Measurements from ENCODE around the gene RRAGD. TPM values are rescaled to one million over a fixed set of nuclear protein-coding genes. Genes with fewer than 3 reads are reported as not detected.
A peak's percentile ranks its signal among the peaks of the same experiment; 100 is the strongest.

Gene RRAGD
- total and polyA plus RNA-seq, 9 donors, result 60.2 to 109 (median 82.1) TPM

DNA sequence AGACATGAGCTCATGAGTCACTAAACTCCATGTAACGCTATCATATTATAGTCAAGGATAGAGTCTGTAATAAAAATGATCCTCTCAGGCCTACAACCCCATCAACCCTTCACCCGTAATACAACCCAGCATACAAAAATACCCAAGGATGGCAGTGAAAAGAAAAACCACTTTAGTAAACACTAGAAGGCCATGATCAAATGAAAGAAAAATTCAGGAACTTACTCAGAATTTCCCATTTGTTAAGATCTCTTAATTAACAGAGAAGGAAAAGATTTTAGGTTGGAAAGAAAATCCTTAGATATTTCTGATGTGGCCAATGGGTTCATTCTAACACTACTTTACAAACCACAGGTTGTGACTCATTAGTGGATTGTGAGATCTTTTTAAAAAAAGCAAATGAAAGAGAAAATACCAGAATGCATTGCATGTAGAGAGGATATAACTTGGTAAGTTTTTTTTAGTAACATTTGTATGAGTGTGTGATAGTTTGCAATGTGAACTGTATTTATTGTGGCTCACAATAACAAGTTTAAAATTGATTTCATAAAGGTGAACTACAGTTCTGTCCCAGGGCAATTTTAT is 51.6 kb downstream of the RRAGD start:
- Histone ChIP-seq H3K36me3 (ENCODE audit: control insufficient read depth, insufficient read depth, low read length) (no peaks in the 10 kb centered on the region), H3K27me3 (ENCODE audit: control insufficient read depth, insufficient read depth, low read length) (no peaks in the 10 kb centered on the region), H3K4me1 (ENCODE audit: control insufficient read depth, insufficient read depth, low read length) (no peaks in the 10 kb centered on the region), H3K4me3 (ENCODE audit: low read length) (no peak overlapping the region), H3K9me3 (replicated peaks; ENCODE audit: control insufficient read depth, low read depth, low read length) (no peaks in the 10 kb centered on the region), H3K27ac (ENCODE audit: low read length) (no peak overlapping the region)
- no CpG with 5 or more reads among the region's 2 CpGs for WGBS (ENCODE audit: insufficient coverage)
- DNase-seq, result no peak

DNA sequence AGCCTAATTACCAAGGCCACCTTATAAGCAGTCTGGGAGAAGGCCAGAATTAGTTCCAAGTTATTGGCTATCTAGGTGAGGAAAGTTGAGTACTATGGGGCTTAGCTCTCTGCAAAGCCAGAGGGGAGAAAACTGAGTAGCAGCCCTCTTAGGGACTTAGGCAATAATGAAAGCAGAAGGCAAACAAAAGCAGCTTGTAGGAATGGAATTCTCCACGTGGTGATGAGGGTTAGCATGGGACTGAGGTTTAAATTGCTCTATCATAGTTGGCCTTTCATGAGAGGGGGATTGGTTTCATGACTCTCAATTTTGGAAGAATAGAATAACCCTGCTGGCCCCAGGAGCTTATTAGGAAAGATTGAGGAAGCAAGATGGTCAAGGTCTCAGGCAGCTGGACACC is 52.5 kb downstream of the RRAGD start:
- no peaks in the 10 kb centered on the region for H3K27me3 ChIP-seq (ENCODE audit: control insufficient read depth, insufficient read depth, low read length)
- no peak overlapping the region for H3K4me3 ChIP-seq (ENCODE audit: low read length)
- no peaks in the 10 kb centered on the region for H3K4me1 ChIP-seq (ENCODE audit: control insufficient read depth, insufficient read depth, low read length)
- no peak for DNase-seq
- no peak overlapping the region for H3K27ac ChIP-seq (ENCODE audit: low read length)
- 18% methylated on average over 1 of the region's 1 CpG for WGBS (ENCODE audit: insufficient coverage)
- no peaks in the 10 kb centered on the region for H3K9me3 ChIP-seq (replicated peaks; ENCODE audit: control insufficient read depth, low read depth, low read length)
- H3K36me3 ChIP-seq (ENCODE audit: control insufficient read depth, insufficient read depth, low read length), result no peaks in the 10 kb centered on the region

DNA sequence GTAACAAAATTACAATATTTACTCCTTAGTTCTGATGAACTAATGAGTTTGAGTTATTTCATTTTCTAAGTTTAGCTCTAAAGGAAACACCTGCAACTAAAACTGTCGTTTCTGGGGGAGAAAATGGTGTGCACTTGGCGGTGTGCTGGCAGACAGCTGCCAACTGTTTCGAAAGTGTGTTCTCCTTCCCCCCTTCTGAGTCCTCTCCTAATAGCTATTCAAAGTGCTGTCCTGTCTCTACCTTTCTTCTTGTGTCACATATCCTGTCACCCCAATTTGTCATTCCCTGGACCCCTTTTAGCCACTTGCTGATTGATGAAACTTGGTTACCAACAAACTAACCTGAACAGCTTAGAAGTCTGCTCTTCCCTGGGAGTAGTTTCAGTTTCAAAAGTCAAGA is 54.7 kb downstream of the RRAGD start:
- H3K27me3 ChIP-seq (ENCODE audit: control insufficient read depth, insufficient read depth, low read length), result no peaks in the 10 kb centered on the region
- H3K9me3 ChIP-seq (replicated peaks; ENCODE audit: control insufficient read depth, low read depth, low read length), result no peaks in the 10 kb centered on the region
- H3K4me1 ChIP-seq (ENCODE audit: control insufficient read depth, insufficient read depth, low read length), result no peaks in the 10 kb centered on the region
- peak overlapping the region; percentile 33 for H3K27ac ChIP-seq (ENCODE audit: low read length)
- no peak overlapping the region for H3K4me3 ChIP-seq (ENCODE audit: low read length)
- no peaks in the 10 kb centered on the region for H3K36me3 ChIP-seq (ENCODE audit: control insufficient read depth, insufficient read depth, low read length)
- 10% methylated on average over 1 of the region's 3 CpGs for WGBS (ENCODE audit: insufficient coverage)
- no peak for DNase-seq

DNA sequence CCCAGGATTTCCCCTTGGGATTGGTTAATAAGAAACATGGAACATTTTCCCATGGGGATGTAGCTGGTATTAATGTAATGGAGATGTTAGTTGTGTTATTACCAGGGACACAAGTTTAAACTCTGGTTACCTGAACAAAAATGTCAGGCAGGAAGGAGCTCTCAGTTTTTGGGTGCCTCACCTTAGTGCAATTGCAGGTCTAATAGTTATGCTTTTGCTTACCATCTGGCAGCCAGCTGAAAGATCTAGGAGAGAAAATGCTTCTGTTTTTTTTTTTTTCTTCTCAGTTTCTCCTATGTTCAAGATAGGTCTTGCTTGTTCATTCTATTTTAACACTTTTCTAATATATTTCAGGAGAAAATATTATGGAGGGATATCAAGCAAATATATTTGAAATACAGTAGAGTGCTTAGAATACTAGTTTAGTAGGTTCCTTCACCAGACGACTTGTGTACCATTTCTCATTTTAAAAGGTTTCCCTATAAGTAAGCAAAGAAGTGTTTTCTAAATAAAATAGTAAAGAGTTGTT is 55.4 kb downstream of the RRAGD start:
- no peak overlapping the region for H3K4me3 ChIP-seq (ENCODE audit: low read length)
- WGBS (ENCODE audit: insufficient coverage), result no CpG with 5 or more reads among the region's 1 CpG
- DNase-seq, result no peak
- no peaks in the 10 kb centered on the region for H3K36me3 ChIP-seq (ENCODE audit: control insufficient read depth, insufficient read depth, low read length)
- no peak overlapping the region for H3K27ac ChIP-seq (ENCODE audit: low read length)
- no peaks in the 10 kb centered on the region for H3K9me3 ChIP-seq (replicated peaks; ENCODE audit: control insufficient read depth, low read depth, low read length)
- H3K4me1 ChIP-seq (ENCODE audit: control insufficient read depth, insufficient read depth, low read length), result no peaks in the 10 kb centered on the region
- no peaks in the 10 kb centered on the region for H3K27me3 ChIP-seq (ENCODE audit: control insufficient read depth, insufficient read depth, low read length)

DNA sequence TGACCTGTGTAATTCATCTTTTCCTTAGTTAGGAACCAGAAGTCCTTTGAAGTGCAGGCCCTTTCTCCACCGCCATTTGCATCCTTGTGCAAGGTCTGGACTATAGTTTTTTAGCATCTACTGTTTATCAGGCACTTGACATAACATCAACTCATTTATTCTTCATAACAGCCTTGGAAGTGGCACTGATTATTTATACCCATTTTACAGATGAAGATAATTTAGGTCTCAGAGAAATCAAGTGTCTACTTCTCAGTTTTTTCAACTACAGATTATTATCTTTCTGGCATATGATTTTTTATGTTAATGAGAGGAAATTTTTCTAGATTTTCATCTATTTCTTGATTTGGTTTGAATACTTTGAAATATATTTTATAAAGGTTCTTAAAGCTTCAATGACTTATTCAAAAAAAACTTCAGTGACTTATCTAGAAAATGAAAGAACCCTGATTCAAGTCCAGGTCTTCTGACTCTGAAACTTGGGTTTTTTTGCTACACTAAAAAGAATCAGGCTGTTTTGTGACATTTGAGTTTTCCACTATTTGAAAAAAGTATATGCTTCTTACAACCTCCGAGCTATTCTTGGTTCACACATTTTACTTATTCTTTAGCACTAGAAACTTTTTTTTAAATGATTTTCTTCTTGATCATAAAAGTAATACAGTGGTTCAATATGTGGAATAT is 56.4 kb downstream of the RRAGD start:
- no peaks in the 10 kb centered on the region for H3K9me3 ChIP-seq (replicated peaks; ENCODE audit: control insufficient read depth, low read depth, low read length)
- H3K27ac ChIP-seq (ENCODE audit: low read length), result no peak overlapping the region
- H3K4me3 ChIP-seq (ENCODE audit: low read length), result no peak overlapping the region
- H3K4me1 ChIP-seq (ENCODE audit: control insufficient read depth, insufficient read depth, low read length), result peaks cover 4% of the 10 kb centered on the region
- DNase-seq, result no peak
- no peaks in the 10 kb centered on the region for H3K36me3 ChIP-seq (ENCODE audit: control insufficient read depth, insufficient read depth, low read length)
- no CpG with 5 or more reads among the region's 2 CpGs for WGBS (ENCODE audit: insufficient coverage)
- no peaks in the 10 kb centered on the region for H3K27me3 ChIP-seq (ENCODE audit: control insufficient read depth, insufficient read depth, low read length)

DNA sequence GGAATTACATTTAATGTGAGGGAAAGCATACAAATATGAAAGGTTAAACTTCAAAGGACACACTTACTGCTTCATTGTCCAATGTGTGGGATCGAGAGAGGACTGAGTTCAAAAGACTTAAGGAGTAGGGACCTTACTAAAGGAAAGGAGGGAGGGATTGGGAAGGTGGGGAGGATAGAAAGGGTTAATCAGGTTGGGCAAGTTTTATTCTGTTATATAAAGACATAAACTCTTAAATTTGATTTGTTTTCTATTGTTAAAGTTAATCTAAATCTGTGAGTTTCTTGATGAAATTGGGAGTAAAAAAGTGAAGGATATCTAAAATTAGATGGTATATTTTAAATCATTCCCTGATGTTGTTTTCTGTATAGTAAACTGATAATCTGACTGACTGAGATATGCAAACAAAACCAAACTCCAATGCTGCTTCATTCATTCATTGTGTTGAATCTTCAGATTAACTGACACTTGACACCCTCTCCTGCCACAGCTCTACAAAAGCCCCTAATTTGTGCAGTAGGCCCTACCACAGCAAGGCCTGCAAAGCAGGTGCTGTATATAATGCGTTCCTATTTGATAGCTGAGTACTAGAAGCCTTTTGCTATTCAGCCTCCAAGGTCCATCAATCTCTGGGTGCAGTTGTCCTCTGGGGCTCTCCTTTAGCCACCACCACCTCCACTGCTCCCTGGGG is 58.2 kb downstream of the RRAGD start:
- no peaks in the 10 kb centered on the region for H3K27me3 ChIP-seq (ENCODE audit: control insufficient read depth, insufficient read depth, low read length)
- peaks cover 2% of the 10 kb centered on the region for H3K36me3 ChIP-seq (ENCODE audit: control insufficient read depth, insufficient read depth, low read length)
- no peaks in the 10 kb centered on the region for H3K9me3 ChIP-seq (replicated peaks; ENCODE audit: control insufficient read depth, low read depth, low read length)
- H3K4me3 ChIP-seq (ENCODE audit: low read length), result no peak overlapping the region
- H3K4me1 ChIP-seq (ENCODE audit: control insufficient read depth, insufficient read depth, low read length), result peaks cover 7% of the 10 kb centered on the region
- DNase-seq, result no peak
- WGBS (ENCODE audit: insufficient coverage), result 100% methylated on average over 1 of the region's 2 CpGs
- peak overlapping the region; percentile 94 for H3K27ac ChIP-seq (ENCODE audit: low read length)

DNA sequence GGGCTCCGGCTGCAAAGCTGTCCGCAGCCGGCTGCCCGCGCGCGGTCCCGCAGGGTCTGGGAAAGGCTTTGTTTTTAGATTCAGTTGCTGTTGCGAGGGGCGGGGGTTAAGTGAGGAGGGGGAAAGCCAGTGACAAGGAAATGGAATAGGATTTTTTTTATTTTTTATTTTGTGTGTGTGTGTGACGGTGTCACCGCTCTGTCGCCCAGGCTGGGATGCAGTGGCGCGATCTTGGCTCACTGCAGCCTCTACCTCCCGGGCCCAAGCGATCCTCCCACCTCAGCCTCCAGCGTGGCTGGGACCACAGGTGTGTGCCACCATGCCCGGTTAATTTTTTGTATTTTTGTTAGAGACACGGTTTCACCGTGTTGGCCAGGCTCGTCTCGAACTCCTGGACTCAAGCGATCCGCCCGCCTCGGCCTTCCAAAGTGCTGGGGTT is 58.9 kb downstream of the RRAGD start:
- no peaks in the 10 kb centered on the region for H3K27me3 ChIP-seq (ENCODE audit: control insufficient read depth, insufficient read depth, low read length)
- WGBS (ENCODE audit: insufficient coverage), result 2% methylated on average over 10 of the region's 27 CpGs
- peak overlapping the region; percentile 94 for H3K27ac ChIP-seq (ENCODE audit: low read length)
- peaks cover 4% of the 10 kb centered on the region for H3K36me3 ChIP-seq (ENCODE audit: control insufficient read depth, insufficient read depth, low read length)
- H3K4me1 ChIP-seq (ENCODE audit: control insufficient read depth, insufficient read depth, low read length), result peaks cover 10% of the 10 kb centered on the region
- DNase-seq, result no peak
- H3K4me3 ChIP-seq (ENCODE audit: low read length), result peak overlapping the region; percentile 75
- H3K9me3 ChIP-seq (replicated peaks; ENCODE audit: control insufficient read depth, low read depth, low read length), result no peaks in the 10 kb centered on the region

DNA sequence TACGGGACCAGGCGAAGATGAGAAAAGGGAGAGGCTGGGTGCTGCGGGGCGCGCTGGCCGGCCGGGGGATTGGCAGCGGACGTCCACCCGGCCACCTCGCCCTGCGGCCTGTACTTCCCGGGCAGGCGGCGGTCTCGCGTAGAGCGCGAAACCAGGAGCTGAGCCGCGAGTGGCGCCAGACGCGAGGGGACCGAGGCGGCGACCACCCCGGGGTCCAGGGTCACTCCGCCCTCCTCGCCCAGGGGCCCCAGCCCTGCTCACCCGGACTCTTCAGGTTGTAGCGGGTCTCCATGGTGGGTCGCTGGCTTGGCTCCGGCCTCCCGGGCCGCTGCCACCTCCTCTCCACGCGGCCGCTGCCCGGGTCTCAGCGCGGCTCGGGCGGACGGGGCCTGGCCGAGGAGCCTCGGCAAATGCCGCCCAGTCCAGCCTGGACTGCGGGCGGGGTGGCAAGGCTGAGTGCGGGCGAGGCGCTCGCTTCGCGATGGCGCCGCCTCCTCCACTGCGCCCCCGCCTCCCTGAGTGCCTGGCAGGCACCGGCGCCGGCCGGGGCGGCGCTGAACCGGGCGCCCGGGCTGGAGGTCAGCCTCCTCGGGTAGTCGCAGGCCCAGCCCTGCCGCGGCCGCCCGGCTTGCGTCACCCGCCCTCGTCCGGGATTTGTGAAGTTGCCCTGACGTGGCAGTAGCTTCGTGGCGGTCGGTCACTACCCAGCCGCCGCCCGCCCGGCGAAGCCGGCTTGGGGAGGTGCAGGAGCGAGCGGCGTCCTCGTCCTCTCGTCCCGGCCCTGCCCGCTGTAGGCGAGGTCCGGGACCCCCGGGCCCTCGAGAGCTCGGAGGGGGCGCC is 59.6 kb downstream of the RRAGD start, which contains the start of gene UBE2J1:
Gene UBE2J1 (minus strand): TSS at position 445 of the 840 bp plus-strand sequence. CDS start 153 bp downstream, at position 292.
- Histone ChIP-seq H3K9me3 (replicated peaks; ENCODE audit: control insufficient read depth, low read depth, low read length) (no peaks in the 10 kb centered on the region), H3K27me3 (ENCODE audit: control insufficient read depth, insufficient read depth, low read length) (no peaks in the 10 kb centered on the region), H3K36me3 (ENCODE audit: control insufficient read depth, insufficient read depth, low read length) (peaks cover 4% of the 10 kb centered on the region), H3K4me3 (ENCODE audit: low read length) (peak within 1 kb of the TSS; percentile 75), H3K4me1 (ENCODE audit: control insufficient read depth, insufficient read depth, low read length) (peaks cover 14% of the 10 kb centered on the region), H3K27ac (ENCODE audit: low read length) (peak within 1 kb of the TSS; percentile 94)
- peak; percentile 96 for DNase-seq
- under 1% methylated on average over 102 of the region's 102 CpGs for WGBS (ENCODE audit: insufficient coverage)

DNA sequence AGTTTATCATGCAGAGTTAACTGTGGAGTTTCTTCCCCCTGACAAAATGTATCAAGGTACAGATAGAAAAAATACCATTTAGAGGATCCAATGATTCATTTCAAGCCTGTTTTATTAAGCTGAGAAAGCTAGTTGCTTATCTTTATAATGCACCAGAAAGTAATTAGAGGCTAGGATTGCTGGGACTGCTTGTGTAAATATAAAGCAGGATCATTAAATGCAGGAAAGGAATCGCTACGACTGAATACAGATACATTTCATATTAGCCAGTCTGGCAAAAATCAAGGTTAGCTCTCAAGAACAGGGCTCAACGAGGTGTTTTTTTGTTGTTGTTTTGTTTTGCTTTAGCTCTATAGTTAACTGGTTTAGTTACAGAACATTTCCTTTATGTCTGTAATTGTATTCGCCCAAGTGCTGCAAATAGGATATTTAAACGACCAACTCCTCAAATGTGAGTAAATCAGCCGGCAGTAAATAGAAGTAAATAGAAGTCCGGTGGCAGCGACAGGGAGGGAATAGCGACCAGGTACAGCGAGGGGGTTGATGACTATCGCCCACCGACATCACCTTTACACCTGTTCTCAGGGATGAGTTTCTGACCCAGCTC is 60.3 kb downstream of the RRAGD start:
- H3K27me3 ChIP-seq (ENCODE audit: control insufficient read depth, insufficient read depth, low read length), result no peaks in the 10 kb centered on the region
- peaks cover 14% of the 10 kb centered on the region for H3K4me1 ChIP-seq (ENCODE audit: control insufficient read depth, insufficient read depth, low read length)
- peak overlapping the region; percentile 94 for H3K27ac ChIP-seq (ENCODE audit: low read length)
- WGBS (ENCODE audit: insufficient coverage), result no CpG with 5 or more reads among the region's 12 CpGs
- no peaks in the 10 kb centered on the region for H3K9me3 ChIP-seq (replicated peaks; ENCODE audit: control insufficient read depth, low read depth, low read length)
- no peak for DNase-seq
- peak overlapping the region; percentile 75 for H3K4me3 ChIP-seq (ENCODE audit: low read length)
- H3K36me3 ChIP-seq (ENCODE audit: control insufficient read depth, insufficient read depth, low read length), result peaks cover 4% of the 10 kb centered on the region
